ENCODE data around the gene ERRFI1.

ERRFI1 gene

DNA sequence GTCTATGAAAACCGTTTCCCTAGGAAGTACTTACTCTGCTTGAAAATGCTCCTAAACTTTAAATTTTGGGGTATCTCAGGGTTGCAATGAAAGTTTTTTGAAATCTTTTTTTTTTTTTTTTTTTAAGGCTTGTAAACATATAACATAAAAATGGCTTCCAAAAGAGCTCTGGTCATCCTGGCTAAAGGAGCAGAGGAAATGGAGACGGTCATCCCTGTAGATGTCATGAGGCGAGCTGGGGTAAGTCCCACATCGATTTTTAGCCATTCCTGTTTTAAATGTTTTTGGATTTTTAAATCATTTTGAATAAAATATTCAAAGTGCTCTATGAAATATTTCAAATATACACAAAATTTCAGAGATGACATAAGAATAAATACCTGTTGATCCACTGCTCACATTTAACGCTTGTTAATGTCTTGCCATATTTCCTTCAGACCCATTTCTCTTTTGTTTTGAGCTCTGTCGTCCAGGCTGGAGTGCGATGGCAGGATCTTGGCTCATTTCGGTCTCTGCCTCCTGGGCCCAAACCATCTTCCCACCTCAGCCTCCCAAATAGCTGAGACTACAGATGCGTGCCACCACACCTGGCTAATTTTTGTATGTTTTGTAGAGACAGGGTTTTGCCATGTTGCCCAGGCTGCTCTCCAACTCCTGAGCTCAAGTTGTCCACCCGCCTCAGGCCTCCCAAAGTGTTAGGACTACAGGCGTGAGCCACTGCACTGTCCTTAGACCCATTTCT, 63.3 kb downstream of the ERRFI1 start:
- TF ChIP-seq EZH2phosphoT487 (IDR thresholded peaks at IDR 0.05; ENCODE audit: low read depth): no peak
- TF ChIP-seq, protein P1, sequence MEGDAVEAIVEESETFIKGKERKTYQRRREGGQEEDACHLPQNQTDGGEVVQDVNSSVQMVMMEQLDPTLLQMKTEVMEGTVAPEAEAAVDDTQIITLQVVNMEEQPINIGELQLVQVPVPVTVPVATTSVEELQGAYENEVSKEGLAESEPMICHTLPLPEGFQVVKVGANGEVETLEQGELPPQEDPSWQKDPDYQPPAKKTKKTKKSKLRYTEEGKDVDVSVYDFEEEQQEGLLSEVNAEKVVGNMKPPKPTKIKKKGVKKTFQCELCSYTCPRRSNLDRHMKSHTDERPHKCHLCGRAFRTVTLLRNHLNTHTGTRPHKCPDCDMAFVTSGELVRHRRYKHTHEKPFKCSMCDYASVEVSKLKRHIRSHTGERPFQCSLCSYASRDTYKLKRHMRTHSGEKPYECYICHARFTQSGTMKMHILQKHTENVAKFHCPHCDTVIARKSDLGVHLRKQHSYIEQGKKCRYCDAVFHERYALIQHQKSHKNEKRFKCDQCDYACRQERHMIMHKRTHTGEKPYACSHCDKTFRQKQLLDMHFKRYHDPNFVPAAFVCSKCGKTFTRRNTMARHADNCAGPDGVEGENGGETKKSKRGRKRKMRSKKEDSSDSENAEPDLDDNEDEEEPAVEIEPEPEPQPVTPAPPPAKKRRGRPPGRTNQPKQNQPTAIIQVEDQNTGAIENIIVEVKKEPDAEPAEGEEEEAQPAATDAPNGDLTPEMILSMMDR (IDR thresholded peaks at IDR 0.05; ENCODE audit: low read depth, low read length): no peak
- peak overlapping the region; percentile 90 for H3K9ac ChIP-seq (ENCODE audit: low read length)
- H3K9me3 ChIP-seq (ENCODE audit: insufficient read depth, low read length): no peaks in the 10 kb centered on the region
- H3K79me2 ChIP-seq (ENCODE audit: low read length): peaks cover 70% of the 10 kb centered on the region
- H3K4me2 ChIP-seq (ENCODE audit: low read length): peak overlapping the region; percentile 84
- peaks cover 10% of the 10 kb centered on the region; the same call in 1 of the 2 replicates for H3K4me1 ChIP-seq (ENCODE audit: low read length)
- peak overlapping the region; percentile 99 for H3K4me3 ChIP-seq (ENCODE audit: low read length)
- H3K36me3 ChIP-seq (replicated peaks; ENCODE audit: low read depth, low read length): peaks cover 23% of the 10 kb centered on the region
- no peaks in the 10 kb centered on the region for H4K20me1 ChIP-seq (ENCODE audit: insufficient read depth, low read length)
- H3K27me3 ChIP-seq (ENCODE audit: low read depth, low read length): no peaks in the 10 kb centered on the region
- no peak overlapping the region for H2AFZ ChIP-seq (ENCODE audit: low read depth, low read length)
- H3K27ac ChIP-seq (ENCODE audit: low read length): no peak overlapping the region

DNA sequence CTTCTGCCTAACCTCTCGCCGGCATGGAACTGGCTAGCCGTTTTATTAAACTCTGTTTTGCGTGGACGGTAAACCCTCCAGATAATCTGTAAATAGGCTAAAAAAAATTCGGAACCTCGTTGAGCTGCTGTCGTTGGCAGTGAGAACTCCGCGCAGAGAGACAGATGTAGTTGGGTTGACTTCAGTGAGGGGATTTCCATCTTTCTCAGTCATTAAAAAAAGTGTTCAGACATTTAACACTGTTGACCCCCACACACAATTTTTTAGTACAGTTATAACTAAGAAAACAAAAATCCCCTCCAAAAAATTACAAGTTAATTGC, 64.1 kb downstream of the ERRFI1 start:
- Histone ChIP-seq H3K4me3 (ENCODE audit: low read length) (peak overlapping the region; percentile 99), H3K27ac (ENCODE audit: low read length) (peak overlapping the region; percentile 52), H3K27me3 (ENCODE audit: low read depth, low read length) (no peaks in the 10 kb centered on the region), H3K4me1 (ENCODE audit: low read length) (peaks cover 10% of the 10 kb centered on the region; the same call in 1 of the 2 replicates), H3K9ac (ENCODE audit: low read length) (peak overlapping the region; percentile 90), H3K79me2 (ENCODE audit: low read length) (peaks cover 62% of the 10 kb centered on the region), H4K20me1 (ENCODE audit: insufficient read depth, low read length) (no peaks in the 10 kb centered on the region), H3K4me2 (ENCODE audit: low read length) (peak overlapping the region; percentile 84), H3K36me3 (replicated peaks; ENCODE audit: low read depth, low read length) (peaks cover 16% of the 10 kb centered on the region), H2AFZ (ENCODE audit: low read depth, low read length) (no peak overlapping the region), H3K9me3 (ENCODE audit: insufficient read depth, low read length) (no peaks in the 10 kb centered on the region)
- TF ChIP-seq EZH2phosphoT487 (IDR thresholded peaks at IDR 0.05; ENCODE audit: low read depth): no peak
- TF ChIP-seq, protein P1 (IDR thresholded peaks at IDR 0.05; ENCODE audit: low read depth, low read length): no peak
